HG02623 (cell line): Measurements from ENCODE around the gene COTL1.
"Not testable (repeated sequence)": the region's sequence is repeated elsewhere in the genome, so short reads cannot be mapped to it uniquely, and the experiment has no call there.

Source experiments
- ATAC-seq: cut with Tn5 transposase; IDR thresholded peaks from one replicate; pipeline ENCODE4 v1.9.1; 2021; ENCODE audit warnings: moderate library complexity; ENCODE audit not compliant: unreplicated experiment

COTL1 gene

DNA sequence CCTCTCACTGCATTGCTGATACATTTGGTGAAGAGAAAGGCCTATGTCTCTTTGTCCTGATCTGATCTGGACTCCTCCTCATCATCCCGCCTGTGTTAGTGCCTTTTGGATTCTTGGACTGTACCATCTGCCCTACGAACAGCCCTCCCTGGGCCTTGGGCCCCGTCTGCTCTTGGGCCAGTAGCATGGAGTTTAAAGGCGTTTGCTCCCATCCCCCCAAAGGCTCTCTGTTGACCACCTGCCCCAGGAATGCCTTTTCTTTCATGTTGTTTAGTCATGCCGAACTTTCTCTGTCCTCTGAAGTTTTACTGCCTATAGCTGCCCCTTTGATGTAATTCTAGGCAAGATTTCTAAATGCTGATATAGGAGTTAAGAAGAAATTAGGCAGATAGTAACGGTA lies 82.5 kb downstream of the COTL1 start:
- ATAC-seq, result no peak

DNA sequence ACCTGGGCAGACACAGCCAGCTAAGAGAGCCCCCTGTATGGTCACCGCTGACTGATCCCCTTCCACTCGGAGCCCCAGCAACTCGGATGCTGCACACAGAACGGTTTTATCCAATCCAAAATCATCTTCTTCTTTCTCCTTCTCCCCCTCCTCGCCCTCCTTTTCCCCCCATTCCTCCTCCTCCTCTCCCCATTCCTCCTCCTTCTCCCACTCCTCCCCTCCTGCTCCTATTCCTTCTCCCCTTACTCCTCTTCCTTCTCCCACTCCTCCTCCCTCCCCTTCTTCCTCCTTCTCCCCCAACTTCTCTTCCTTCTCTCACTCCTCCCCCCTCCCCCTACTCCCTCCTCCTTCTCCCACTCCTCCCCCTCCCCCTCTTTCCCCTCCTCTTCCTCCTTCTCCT lies 83.1 kb downstream of the COTL1 start:
- no peak for ATAC-seq

DNA sequence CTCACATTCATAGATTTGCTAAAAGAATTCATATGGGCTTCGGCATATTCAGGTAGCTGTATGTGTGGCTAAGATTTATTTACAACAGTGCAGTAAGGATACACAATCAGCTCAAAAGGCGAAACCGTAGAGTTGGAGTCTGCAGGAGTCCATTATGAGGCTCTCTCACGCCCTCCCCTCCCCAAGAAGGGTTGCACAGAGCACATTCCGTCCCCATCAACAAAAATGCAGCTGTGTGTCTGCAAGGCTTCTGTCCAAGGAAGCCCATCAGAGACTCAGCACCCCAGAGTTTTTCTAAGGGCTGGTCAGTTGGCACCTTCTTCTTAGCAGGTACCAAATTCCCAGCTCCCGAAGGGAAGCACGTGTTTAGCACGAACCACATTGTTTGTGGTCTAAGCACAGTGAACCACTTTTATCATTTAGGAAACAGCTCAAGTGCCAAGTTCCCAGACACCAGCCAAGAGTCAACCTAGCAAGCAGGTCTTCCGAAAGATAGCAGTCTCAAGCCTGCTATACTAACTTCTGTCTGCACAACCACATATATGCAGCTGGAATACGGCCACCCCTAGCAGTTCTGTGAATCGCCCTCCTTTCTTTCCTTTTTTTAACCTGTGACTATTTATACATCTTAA lies 84.9 kb downstream of the COTL1 start:
- no peak for ATAC-seq

DNA sequence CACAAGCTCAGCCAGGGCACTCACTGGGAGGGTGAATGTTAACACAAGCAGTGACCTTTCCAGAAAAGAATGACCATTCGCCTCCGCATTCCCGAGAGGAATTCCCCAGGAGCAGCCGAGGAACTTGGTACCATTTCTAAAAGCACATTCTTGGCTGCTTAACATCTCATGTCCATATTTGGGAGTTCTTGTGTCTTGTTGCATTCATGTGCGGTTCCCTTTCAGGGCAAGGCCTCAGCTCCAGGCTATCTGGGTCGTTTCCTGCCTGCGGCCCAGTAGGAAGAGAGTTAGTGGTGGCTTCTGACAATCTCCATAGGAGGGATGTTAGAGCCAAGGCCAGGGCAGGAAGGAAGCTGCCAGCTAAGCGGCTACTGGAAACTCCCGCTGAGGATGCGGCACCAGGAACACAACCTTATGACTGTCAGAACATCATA lies 85.6 kb downstream of the COTL1 start:
- no peak for ATAC-seq

- no peak for ATAC-seq
Observed at GRCh38 chr16:84531671-84532111, 86.2 kb downstream of the COTL1 start.

- no peak for ATAC-seq
Observed at GRCh38 chr16:84530590-84530989, 87.3 kb downstream of the COTL1 start.

GRCh38 chr16:84529607-84530006 lies 88.3 kb downstream of the COTL1 start:
- no peak for ATAC-seq

DNA sequence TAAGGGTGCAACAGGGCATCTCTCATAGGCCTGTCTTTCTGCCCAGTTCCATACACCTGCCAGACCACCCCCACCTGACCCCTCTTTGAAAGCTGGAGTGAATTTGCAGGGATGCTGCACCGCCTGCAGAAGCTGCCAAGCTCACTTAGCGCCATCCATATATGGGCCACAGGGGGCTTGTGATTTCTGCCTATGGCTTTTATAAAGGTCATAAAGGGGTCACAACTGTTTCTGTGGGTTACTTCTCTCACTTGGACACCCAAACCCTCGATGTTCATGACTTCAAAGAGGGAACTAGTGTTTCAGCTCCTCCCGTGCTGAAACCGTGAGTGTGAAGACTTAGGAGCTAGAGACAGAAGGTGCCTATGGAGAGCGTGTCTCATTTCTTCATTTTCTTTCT lies 89.6 kb downstream of the COTL1 start:
- no peak for ATAC-seq

DNA sequence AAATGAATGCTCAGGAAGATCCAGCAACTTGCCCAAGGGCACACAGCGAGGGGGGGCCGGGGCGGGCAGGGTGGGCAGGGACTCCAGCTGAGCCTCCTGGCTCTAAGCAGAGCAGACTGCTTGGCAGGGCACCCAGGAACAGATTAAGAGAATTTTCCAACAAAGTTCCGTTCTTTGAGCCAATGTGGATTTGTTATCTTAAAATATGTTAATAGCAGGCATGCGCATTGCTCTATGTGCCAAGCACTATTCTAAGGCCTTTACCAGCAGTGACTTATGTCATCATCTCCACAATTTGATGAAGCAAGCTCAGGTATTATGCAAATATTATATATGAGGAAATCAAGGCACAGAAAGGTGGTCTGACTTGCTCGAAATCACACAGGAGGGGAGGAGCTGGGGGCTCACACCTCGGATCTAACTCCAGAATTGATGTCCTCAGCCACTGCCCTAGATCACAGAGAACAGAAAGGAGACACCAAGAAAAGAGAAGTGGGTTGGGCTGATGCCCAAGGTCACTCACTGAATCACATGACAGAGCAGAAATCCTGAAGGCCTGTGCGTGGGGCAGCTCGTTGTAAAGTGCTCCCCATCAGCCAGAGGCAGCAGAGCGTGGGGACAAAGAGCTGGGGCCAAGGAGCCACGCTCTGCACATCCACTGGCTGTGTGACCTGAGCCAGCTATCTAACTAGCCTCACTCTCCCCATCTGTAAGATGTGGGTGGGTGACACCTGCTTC lies 90.2 kb downstream of the COTL1 start:
- ATAC-seq, result no peak

- no peak for ATAC-seq
Observed at GRCh38 chr16:84526794-84527531, 90.9 kb downstream of the COTL1 start.

DNA sequence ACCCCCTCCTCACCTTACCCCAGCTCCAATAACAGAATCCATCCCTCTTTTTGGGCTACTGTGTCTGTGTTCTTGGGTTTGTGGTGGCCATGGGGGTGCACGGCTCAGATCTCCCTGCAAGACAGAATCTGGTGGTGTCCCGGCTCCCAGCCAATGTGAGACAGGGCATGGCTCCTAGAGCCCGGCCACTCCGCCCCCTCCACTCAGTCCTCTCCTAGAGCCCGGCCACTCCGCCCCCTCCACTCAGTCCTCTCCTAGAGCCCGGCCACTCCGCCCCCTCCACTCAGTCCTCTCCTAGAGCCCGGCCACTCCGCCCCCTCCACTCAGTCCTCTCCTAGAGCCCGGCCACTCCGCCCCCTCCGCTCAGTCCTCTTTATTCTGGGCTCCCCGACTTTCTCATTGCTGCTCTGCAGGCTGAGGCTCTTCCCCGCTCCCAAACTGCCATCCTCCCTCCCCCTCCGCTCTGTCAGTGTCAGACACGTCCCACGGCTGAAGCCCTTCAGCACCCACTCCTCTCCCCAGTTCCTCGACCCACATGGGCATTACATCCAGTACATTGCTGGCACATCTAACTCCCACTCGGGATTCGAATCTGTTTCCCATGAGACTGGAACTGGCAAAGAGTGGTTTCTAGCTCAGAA lies 92.8 kb downstream of the COTL1 start:
- ATAC-seq, result not testable (repeated sequence)

GRCh38 chr16:84524346-84524920 lies 93.4 kb downstream of the COTL1 start:
- ATAC-seq, result no peak

DNA sequence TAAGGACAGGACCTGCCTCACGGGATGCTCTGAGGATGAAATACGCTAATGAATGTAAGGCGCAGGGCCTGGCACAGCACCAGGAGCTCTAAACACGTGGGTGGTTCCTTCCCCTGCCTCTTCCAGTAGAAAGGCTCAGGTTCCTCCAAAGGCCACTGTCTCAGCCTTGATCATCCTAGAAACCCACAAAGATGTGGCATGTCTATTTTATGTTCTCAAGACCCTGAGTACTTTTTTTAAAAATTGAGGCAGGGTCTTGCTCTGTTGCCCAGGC lies 96.4 kb downstream of the COTL1 start:
- no peak for ATAC-seq

DNA sequence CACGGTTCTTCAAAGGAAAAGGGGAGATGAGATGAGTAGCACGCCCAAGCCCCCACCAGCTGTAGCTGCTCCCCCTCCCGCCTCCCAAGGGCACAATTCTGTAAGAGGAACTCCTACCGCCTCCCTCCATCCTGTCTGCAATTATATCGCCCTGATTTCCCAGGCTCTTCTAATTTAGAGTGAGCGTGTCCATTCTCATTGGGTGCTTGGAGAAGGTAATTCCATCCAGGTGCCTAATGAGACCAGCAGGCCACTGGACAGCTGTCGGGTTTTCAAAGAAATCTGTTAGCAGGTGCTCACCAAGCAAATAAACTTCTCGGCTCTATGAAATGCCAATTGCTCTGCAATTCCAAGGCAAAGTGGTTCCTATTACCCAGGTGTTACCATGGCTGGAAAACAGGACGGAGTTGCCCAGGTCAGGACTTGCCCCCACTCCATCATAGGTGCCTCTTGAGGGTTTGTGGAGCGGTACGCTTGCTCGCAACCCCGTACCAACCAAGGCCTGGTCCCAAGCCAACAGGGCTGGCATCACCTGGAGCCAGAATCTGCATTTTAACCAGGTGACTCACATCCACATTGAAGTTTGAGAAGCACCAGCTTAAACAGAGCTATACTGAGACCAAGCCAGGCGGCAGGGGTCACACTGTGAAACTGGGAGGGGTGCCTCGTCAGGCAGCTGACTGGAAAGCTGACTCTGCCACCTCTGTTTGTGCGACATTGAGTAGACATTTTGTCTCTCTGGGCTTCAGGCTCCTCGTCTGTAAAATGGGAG lies 97.0 kb downstream of the COTL1 start:
- ATAC-seq, result no peak

- no peak for ATAC-seq
Observed at GRCh38 chr16:84519855-84520254, 98.0 kb downstream of the COTL1 start.

DNA sequence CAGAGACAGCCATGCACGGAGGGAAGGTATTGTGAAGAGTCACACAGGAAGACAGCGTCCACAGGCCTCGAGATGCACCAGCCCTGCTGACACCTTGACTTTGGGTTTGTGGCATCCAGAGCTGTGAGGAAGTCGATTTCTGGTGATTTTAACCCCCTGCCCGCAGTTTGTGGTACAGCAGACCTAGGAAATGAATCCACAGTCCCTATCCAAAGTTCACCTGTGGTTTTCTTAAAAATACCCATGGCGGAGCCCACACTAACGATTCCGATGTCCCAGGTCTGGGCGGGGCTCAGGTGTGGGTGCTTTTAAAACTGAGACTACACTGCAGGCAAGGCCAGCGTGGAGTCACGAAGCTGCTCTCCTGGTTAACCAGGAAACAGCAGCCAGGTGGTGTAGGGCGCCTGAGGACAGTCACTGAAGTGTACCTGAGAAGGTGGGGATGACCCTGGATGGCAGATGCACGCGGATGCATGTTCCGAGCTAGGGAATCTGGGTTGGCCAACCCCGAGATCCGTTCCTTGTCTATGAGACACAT lies 99.0 kb downstream of the COTL1 start:
- no peak for ATAC-seq

- not testable (repeated sequence) for ATAC-seq
Observed at GRCh38 chr16:84518220-84518619, 99.7 kb downstream of the COTL1 start.

DNA sequence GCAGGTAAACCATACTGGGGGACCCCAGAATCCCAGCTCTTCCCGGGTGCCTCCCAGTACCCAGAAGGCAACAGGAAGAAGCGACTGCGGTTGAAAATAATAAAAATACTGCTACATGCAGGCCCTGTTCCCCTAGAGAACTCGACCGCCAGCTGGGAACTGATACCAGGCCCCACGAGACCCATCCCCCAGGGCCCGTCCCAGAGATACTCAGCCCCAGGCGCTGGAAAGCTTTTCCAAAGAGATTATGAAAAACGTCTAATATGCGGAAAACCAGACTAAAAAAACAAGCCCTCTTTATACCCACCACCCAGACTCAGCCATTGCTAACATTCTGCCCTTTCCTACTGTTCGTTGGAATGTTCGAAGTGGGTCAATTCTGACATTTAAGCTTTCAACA lies 100.5 kb downstream of the COTL1 start:
- ATAC-seq, result no peak
